ENCODE data around the gene MAST3. TPM values are rescaled to one million over a fixed set of nuclear protein-coding genes. Genes with fewer than 3 reads are reported as not detected.

The MAST3 gene
- total RNA-seq, 1 donor from 2014 or later = 4.5 TPM

Small RNA genes lying within 50 kb of the gene (small RNA-seq; reads per million reads assigned to genes)
- not detected for gene IFI30

Other genes with a start within 250 kb of the MAST3 start
- gene JAK3, start 249.8 kb upstream of the MAST3 start, total RNA-seq = 1.6 TPM
- 937 TPM for gene RPL18A, start 237.9 kb upstream of the MAST3 start, total RNA-seq
- 2.9 TPM for gene SLC5A5, start 225.8 kb upstream of the MAST3 start, total RNA-seq
- gene CCDC124, start 164.8 kb upstream of the MAST3 start, total RNA-seq = 15.5 TPM
- 16.3 TPM for gene KCNN1, start 130.7 kb upstream of the MAST3 start, total RNA-seq
- 1.6 TPM for gene ARRDC2, start 89.6 kb upstream of the MAST3 start, total RNA-seq
- 0.41 TPM for gene IL12RB1, start 10.8 kb upstream of the MAST3 start, total RNA-seq
- 24.9 TPM for gene PIK3R2, start 55.4 kb downstream of the MAST3 start, total RNA-seq
- gene IFI30, start 76.0 kb downstream of the MAST3 start, total RNA-seq = 0.41 TPM
- gene MPV17L2, start 95.4 kb downstream of the MAST3 start, total RNA-seq = 4.5 TPM
- gene RAB3A, start 106.3 kb downstream of the MAST3 start, total RNA-seq = 42.0 TPM
- 1.2 TPM for gene PDE4C, start 128.7 kb downstream of the MAST3 start, total RNA-seq
- gene IQCN, start 176.7 kb downstream of the MAST3 start, total RNA-seq = 0.41 TPM
- 35.5 TPM for gene JUND, start 183.8 kb downstream of the MAST3 start, total RNA-seq
- gene LSM4, start 225.3 kb downstream of the MAST3 start, total RNA-seq = 80.3 TPM
- 18.3 TPM for gene PGPEP1, start 242.8 kb downstream of the MAST3 start, total RNA-seq